Activated CD8-positive, alpha-beta memory T cell treated with anti-CD3 and anti-CD28 coated beads for 4 hours (primary cell): ENCODE results near the gene FCMR.
A peak's percentile ranks its signal among the peaks of the same experiment; 100 is the strongest.

Experiments used
- DNase-seq, 2 donors: peaks; one replicate each; pipeline ENCODE4 v3.0.0-alpha.2; 2020; ENCODE audit warnings: low read depth in 2 of 2

Gene FCMR

GRCh38 chr1:206951318-206952100, 29.8 kb upstream of the FCMR start:
- no peak for DNase-seq

GRCh38 chr1:206949641-206950040, 27.9 kb upstream of the FCMR start:
- no peak for DNase-seq

- no peak for DNase-seq
These were observed 27.5 kb upstream of the FCMR start for GRCh38 chr1:206949208-206949607.

- no peak for DNase-seq
These were observed 25.5 kb upstream of the FCMR start for GRCh38 chr1:206947255-206947654.

GRCh38 chr1:206946261-206946660, 24.5 kb upstream of the FCMR start, which contains the start of gene PIGR:
Gene PIGR, minus strand, starts transcription at chr1:206946466. Its CDS starts 5,935 bp downstream, at chr1:206940531.
- no peak for DNase-seq

GRCh38 chr1:206945779-206946178, 24.0 kb upstream of the FCMR start:
- DNase-seq, result no peak

- no peak for DNase-seq
These were observed 23.0 kb upstream of the FCMR start for GRCh38 chr1:206944703-206945102.

GRCh38 chr1:206941766-206942418, 20.2 kb upstream of the FCMR start:
- no peak for DNase-seq

- DNase-seq, result no peak
These were observed 18.8 kb upstream of the FCMR start for GRCh38 chr1:206940588-206940936.

GRCh38 chr1:206939841-206940587, 18.3 kb upstream of the FCMR start:
- no peak for DNase-seq

- DNase-seq, result no peak
These were observed 17.4 kb upstream of the FCMR start for GRCh38 chr1:206939131-206939530.

- no peak for DNase-seq
These were observed 15.7 kb upstream of the FCMR start for GRCh38 chr1:206937425-206937824.

GRCh38 chr1:206935491-206936067, 13.8 kb upstream of the FCMR start:
- DNase-seq, result no peak

- peak; percentile 52 to 60 for DNase-seq
These were observed 11.7 kb upstream of the FCMR start for GRCh38 chr1:206933333-206933945.

- DNase-seq, result no peak
These were observed 10.4 kb upstream of the FCMR start for GRCh38 chr1:206932177-206932576.

GRCh38 chr1:206931709-206932108, 10.0 kb upstream of the FCMR start:
- DNase-seq, result no peak

GRCh38 chr1:206930210-206930798, 8.6 kb upstream of the FCMR start:
- DNase-seq, result no peak

GRCh38 chr1:206929524-206929923, 7.8 kb upstream of the FCMR start:
- DNase-seq, result no peak

GRCh38 chr1:206926286-206926685, 4.5 kb upstream of the FCMR start:
- DNase-seq, result no peak

GRCh38 chr1:206925106-206925736, 3.5 kb upstream of the FCMR start:
- DNase-seq, result no peak

GRCh38 chr1:206924592-206925105, 2.9 kb upstream of the FCMR start:
- no peak for DNase-seq
